GM18517 (cell line): ENCODE results near the gene MYH3.
A peak's percentile ranks its signal among the peaks of the same experiment; 100 is the strongest.

Experiments
- ATAC-seq: cut with Tn5 transposase; IDR thresholded peaks from one replicate; pipeline ENCODE4 v1.9.1; 2021; ENCODE audit warnings: mild to moderate bottlenecking, moderate library complexity; ENCODE audit not compliant: unreplicated experiment

The MYH3 gene

DNA sequence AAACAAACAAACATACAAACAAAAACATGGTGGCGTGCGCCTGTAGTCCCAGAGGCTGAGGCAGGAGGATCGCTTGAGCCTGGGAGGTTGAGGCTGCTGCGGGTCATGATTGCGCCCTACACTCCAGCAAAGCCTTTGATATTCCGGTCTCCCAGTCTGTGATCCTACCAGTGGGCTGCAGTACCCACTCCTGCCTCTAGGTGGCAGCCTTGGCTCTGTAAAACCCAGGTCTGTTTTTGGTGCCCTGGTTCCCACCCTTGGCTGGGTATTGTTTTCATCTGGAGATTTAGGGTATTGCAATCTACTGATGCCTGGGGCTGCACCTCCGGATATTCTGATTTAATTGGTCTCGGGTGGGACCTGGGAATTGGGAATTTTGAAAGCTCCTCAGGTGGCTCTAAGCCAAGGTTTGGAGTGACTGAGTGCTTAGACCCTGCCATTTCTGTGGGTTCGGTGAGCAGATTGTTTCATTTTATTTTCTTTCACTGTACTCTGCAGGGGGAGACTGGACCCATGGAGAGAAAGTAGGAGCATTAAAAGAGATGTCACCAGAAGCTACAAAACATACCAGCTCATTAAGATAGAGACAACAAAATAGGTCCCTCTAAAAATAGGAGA lies 40.5 kb downstream of the MYH3 start:
- ATAC-seq = peak; percentile 65

DNA sequence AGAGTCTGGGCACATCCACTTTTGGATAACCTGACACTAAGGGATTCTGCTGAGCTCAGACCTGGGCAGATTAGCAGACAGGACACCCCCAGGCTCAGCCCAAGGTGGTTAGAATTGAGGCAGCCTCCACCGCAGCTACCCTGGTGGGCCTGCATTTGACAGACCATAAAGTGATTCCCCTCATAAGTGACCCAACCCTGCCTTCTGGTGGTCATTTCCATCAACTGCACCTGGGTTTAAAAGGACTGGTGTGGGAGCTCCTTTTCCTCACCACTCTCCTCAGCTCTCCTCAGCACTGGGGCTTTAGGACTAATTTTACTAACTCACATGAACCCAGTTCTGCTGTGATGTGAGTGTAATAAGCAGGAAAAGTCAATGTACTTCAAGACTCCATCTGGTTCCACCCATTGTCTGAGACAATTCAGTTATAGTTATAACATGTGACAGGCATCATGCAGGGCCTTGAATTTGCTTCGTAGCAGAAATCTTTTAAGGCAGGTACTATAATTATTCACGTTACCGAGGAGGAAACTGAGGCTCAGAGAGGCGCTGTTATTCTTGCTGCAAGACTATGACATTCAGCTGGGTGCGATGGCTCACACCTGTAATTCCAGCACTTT lies 42.5 kb downstream of the MYH3 start:
- no peak for ATAC-seq

DNA sequence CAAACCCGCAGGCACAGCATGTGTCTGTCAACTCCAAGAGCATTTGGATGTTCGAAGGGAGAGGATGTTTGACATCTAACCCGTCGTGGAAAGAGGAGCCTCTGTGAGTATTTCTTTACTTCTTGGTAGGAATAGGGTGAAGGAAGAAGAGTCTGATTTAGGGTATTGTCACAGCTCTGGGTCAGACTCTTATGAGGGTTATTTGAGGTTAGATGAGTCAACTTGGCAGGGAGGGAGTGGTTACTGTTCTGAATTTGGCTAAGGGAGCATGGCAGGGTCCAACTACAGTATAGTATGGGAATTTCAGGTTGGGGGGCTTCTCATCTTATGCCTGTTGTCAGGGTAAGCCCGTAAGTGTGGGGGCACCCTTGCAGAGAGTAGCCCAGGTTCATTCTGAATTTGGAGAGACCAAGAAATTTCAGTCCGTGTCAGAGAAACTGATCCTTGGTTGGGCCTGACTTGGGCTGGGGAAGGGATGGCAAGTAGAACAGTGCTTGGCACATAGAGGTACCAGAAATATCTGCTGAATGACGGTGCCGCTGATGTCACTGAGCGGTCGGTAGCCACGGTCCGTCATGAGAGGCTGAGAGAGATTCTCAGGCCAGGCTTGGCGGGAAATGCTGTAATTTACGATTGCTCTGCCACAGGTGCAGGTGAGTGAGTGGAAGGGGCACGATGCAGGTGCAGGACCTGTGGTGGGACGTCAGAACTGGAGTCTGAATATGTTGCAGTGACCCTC lies 43.2 kb downstream of the MYH3 start:
- no peak for ATAC-seq

DNA sequence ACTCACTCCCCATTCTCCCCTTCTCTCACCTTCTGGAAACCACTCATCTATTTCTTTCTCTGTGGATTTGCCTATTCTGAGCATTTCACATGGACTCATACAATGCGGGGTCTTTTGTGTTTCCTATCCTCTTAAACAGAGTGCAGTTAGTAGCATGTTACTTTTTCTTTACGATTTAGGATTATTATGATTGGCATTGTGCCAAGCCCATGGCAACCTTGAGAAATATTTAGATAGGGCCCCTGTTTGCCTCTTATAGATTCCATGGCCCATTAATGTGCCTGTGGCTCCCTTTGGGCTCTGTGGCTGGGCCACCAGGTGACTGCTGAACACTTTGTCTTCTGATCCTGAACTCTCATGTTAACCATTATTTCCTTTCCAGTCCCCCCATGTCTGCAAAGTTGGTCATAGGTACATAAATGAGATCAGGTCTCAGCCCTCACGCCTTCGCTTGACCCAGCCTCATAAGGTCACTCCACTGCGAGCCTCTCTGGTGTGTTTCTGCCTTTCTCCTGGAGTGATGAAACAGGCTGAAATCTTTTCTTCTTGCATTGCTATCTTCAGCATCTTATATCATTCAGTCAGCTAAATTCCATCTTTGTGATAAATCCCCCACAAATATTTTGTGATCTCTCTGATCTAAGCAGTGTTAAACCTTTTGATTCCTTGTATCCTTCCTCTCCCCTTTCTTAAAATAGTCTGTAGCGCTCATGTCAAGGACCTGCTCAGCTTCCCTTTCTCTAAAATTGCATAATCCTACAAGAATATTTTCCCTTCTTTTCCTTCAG lies 44.0 kb downstream of the MYH3 start:
- ATAC-seq = no peak

DNA sequence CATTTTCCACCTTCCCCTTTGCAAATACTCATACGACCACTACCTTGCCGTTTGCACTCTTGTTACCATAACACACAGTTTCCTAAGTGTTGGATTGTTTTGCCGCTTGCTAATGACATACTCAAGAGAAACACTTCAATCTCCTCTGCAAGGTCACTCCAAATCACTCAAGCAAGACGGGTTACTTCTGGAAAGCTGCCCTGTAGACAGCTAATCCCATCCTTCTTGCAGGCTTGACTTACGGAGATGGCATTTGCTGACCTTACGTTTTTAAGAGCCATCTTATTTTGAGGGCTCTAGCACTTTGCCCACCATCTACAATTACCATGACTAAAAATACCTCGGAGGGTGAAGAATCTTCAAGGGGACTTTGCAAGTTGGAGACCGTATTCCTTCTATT lies 46.2 kb downstream of the MYH3 start:
- ATAC-seq = no peak

DNA sequence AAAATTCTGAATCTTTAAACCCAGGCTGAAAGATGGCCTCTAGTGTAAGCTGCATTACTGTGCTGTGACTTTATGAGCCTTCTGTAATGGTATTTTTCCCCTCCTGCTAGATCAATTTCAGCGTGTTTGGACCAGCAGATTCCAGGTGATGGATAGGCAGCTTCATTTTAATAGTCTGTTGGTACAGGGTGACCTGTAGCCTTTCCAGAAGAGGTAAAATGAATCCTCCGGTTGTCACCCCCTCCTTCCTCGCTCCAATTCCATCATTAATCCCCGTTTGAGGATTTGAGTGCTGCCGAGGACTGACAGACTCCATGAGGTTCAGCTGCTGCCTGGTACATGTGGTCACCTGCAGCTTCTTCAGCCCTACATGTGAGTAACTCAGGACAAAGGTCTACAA lies 48.9 kb downstream of the MYH3 start:
- ATAC-seq = no peak

DNA sequence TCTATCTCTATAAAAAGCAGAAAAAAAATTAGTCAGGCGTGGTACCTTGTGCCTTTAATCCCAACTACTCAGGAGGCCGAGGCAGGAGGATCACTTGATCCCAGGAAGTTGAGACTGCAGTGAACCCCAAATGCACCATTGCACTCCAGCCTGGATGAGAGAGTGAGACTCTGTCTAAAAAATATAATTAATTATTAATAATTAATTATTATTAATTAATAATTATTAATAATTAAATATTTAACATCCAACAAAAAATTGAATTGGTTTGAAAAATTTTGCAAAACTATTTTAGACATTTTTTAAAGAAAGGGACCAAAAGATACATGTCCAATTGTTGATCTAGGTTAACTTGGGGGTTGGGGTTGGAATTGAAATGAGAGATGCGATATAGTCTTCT lies 51.0 kb downstream of the MYH3 start:
- no peak for ATAC-seq

DNA sequence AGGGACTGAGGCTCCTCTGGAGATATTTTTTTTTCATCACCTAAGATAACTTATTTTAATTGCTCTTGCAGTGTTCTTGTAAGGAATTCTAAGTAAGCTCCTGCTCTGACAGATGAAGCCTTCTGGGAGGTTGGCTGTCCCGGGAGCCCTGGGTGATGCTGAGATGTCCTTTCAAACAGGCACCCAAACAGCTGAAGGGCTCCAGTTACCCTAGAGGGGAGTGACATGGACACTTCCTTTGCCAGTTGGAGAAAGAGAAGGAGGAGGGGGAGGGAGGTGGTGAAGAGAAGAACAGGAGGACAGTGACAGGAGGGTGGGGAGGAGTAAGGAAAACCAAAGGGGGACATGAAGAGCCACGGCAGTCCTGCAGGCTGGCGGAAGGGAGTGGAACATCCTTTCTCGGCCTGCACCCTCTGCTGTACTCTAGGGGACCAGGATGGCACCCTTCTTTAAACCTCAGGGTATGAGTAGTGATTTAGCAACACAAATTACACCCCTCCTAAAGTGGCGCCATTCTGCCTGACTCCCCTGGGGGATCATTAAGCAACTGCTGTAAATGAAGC lies 51.8 kb downstream of the MYH3 start:
- no peak for ATAC-seq

DNA sequence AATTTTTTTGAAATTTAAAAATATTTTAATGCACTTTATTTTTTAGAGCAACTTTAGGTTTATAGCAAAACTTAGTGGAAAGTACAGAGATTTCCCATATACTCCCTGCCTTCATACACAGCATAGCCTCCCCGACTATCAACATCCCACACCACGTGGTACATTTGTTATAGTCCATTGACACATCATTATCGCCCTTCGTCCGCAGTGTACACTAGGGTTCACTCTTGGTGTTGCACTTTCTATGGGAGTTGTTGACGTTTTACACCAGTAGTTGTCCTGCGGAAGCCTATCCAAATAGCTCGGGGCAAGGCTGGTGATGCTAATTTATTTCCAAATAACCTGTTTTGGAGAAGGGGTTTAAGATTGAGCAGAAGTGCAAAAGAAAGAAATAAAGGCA lies 52.6 kb downstream of the MYH3 start:
- no peak for ATAC-seq

DNA sequence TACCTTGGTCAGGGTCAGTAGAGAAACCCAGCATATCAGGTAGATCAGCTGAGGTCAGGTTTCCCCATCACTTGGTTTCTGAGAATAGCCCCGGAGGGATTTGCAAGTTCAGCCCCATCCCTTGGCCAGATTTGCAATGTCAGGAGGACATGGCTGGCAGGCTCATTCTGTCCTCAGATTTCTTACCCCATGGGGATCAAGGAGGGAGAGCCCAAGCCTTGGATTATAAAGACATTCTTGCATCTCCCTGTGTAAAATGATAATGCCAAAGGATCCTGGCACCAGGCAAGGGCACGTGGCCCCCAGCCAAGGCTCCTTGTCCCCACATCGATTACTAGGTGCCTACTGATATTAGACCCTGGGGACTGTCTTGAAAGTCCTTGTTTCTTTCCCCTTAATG lies 53.2 kb downstream of the MYH3 start:
- ATAC-seq = no peak

DNA sequence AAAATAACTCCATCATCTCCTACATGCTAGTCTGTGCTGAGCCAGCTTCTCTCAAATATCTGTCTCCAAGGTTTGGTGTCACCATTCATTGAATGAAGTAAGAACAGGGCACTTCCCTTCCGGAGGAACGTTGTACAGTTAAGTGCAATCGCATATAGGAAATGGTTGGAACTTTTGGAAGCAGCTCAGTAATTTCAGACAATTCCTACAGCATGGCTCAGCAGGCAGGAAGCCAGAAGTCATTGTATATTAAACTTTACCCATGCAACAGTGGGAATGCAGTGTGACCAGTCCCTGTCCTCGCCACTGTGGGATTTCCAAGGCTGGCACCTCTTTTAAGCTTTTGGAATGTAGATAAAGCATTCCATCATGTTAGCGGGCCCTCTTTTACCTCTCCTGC lies 56.5 kb downstream of the MYH3 start:
- no peak for ATAC-seq

DNA sequence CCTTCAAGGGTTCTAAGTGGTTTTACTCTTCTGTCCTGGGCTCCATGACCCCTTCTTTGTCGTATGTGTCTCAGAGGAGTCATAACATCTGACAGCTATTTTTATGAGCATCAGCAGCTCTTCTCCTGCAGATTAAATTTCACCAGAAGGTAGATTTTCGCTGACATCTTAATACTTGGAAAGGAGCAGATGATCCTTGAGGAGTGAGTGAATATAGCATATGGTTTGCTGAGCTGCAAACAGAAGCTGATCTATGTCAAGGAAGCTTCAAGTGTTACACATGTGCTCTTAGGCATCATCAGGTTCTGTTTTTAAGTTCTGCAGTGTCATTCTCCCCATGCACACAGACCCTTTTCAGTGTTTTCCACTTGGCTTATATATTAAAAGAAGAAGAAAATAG lies 58.5 kb downstream of the MYH3 start:
- no peak for ATAC-seq

DNA sequence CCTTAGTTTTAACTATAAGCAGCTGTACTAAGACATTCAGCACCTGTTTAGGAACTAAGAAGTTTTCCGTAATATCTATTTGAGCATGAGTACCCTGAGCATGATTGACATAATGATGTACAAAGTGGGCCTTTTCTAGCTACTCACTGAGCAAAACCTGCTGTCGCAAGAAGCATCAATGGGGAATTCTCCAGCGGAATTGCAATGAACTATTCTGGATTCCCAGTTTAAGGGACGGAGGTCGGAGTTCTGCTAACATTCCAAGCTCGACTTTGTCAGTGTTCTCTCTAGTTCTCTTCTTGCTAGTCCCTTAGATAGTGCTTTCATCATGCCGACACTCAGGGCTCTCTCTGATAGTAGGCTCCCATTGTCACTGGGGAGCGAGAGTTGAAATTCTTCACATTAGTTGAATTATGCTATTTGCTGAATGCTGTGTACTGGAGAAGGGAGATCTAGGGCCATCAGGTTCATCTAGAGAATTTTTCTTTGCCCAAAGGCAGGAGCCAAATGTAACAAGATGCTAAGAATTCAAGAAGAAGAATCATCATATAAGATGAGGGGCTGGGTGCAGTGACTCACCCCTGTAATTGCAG lies 67.5 kb downstream of the MYH3 start:
- ATAC-seq = no peak

DNA sequence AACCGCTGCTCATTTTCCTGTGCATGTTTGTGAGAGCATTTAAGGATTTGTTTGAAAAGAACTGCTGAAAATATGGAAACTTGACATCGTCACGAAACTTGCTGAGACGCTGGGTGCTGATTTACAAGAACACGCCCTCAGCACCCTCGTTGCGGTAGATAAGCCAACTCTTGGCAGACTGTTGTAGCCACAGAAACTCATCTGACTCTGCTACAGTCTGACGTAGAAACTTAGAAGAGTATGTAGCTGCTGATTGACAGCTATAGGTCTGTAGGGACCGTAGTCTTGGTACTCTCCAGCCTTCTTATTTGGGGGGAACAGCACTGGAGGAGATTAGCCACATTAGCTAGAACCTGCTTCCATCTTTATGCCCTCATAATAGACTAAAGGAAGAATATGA lies 71.6 kb downstream of the MYH3 start:
- ATAC-seq = no peak

DNA sequence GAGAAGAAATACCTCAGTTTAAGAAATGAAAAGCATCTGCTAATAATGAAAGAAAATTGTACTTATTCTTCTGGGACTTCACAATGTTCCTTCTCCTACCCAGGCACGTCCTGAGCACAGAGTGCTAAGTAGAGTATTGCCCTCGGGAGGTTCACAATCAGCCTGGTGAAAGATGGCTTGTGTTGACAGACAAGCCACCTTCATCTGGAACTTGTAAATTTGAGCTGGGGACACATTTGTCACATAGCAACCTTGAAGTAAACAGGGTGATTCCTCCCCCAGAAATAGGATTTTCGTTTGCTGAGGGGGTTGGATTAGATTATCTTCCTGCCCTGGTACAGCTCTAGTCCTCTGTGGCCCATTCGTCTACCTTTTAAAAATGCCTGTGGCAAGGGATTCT lies 73.3 kb downstream of the MYH3 start:
- no peak for ATAC-seq

DNA sequence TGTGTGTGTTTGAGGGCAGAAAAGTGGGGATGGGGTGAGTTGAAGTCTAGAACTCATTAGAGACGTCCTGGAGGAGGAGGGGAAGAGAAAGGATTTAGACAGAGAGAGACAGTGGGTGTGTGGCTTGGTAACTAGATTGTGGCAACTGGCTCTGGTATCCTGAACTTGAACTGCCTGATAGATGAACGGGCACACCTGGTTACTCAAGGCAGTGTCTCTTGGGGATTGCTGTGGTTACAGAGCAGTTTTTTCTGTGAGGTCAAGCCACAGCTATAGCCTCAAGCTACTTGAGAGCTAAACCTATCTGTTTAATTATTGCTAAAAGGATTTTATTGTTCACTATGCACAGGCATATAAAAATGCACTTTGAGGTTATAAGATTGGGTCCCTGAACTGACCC lies 77.8 kb downstream of the MYH3 start:
- ATAC-seq = no peak
